Dendritic cell treated with granulocyte-macrophage colony-stimulating factor and Interleukin-4, amounts not matched to agents 40 ng/mL and 50 ng/mL, for 4 days (primary cell): Measurements from ENCODE around the gene CBX1.
A peak's percentile ranks its signal among the peaks of the same experiment; 100 is the strongest.

ENCODE experiments used
- H3K27ac Mint-ChIP-seq: one replicate; pipeline ENCODE4 v1.8.0; 2022; ENCODE audit warnings: mild to moderate bottlenecking, mixed read lengths
- H3K27me3 Mint-ChIP-seq: one replicate; pipeline ENCODE4 v1.8.0; 2022; ENCODE audit warnings: mild to moderate bottlenecking, mixed read lengths
- H3K36me3 Mint-ChIP-seq: one replicate; pipeline ENCODE4 v1.8.0; 2022; ENCODE audit warnings: low read depth, mixed read lengths
- H3K4me1 Mint-ChIP-seq: one replicate; pipeline ENCODE4 v1.8.0; 2022; ENCODE audit warnings: low read depth, mixed read lengths
- H3K4me3 Mint-ChIP-seq: one replicate; pipeline ENCODE4 v1.8.0; 2022; ENCODE audit warnings: mild to moderate bottlenecking, moderate library complexity, mixed read lengths
- H3K9me3 Mint-ChIP-seq: one replicate; pipeline ENCODE4 v1.8.0; 2022; ENCODE audit warnings: mixed read lengths
- intact Hi-C: fragments of 100-400 bp; cut with micrococcal nuclease; formaldehyde crosslinking; loops from one replicate; pipeline ENCODE4 v1.15.0; 2022

The CBX1 gene

DNA sequence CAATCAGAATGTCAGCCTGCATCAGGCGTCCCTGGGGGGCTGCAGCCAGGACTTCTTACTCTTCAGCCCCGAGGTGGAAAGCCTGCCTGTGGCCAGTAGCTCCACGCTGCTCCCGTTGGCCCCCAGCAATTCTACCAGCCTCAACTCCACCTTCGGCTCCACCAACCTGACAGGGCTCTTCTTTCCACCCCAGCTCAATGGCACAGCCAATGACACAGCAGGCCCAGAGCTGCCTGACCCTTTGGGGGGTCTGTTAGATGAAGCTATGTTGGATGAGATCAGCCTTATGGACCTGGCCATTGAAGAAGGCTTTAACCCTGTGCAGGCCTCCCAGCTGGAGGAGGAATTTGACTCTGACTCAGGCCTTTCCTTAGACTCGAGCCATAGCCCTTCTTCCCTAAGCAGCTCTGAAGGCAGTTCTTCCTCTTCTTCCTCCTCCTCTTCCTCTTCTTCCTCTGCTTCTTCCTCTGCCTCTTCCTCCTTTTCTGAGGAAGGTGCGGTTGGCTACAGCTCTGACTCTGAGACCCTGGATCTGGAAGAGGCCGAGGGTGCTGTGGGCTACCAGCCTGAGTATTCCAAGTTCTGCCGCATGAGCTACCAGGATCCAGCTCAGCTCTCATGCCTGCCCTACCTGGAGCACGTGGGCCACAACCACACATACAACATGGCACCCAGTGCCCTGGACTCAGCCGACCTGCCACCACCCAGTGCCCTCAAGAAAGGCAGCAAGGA lies 42.7 kb downstream of the CBX1 start:
- Mint-ChIP-seq H3K9me3 (no peaks in the 10 kb centered on the region), H3K36me3 (peaks cover 98% of the 10 kb centered on the region), H3K4me1 (peaks cover 66% of the 10 kb centered on the region), H3K27ac (peak overlapping the region; percentile 50), H3K27me3 (no peaks in the 10 kb centered on the region), H3K4me3 (no peak overlapping the region)
- intact Hi-C loops = no loop called here

DNA sequence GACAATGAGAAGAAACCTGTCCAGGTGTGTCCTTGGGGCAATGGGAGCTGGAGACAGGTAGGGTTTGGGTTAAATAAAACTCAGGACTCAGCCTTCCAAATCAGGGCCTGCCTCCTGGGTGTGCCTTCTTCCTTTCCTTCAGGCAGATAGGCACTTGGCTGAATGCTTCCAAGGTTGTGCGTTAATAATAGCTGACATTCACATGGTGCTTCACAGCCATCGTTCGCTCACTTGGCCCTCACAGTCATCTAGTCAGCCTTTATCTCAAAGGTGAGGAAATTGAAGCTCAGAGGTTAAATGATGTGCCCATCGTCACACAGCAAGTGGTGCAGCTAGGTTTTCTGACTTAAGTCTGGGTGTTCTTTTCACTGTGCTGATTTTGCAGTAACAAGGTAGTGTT lies 43.7 kb downstream of the CBX1 start:
- H3K4me1 Mint-ChIP-seq = peaks cover 76% of the 10 kb centered on the region
- H3K36me3 Mint-ChIP-seq = peaks cover 100% of the 10 kb centered on the region
- H3K4me3 Mint-ChIP-seq = no peak overlapping the region
- no peaks in the 10 kb centered on the region for H3K9me3 Mint-ChIP-seq
- no peak overlapping the region for H3K27ac Mint-ChIP-seq
- H3K27me3 Mint-ChIP-seq = no peaks in the 10 kb centered on the region
- intact Hi-C loops = no loop called here

DNA sequence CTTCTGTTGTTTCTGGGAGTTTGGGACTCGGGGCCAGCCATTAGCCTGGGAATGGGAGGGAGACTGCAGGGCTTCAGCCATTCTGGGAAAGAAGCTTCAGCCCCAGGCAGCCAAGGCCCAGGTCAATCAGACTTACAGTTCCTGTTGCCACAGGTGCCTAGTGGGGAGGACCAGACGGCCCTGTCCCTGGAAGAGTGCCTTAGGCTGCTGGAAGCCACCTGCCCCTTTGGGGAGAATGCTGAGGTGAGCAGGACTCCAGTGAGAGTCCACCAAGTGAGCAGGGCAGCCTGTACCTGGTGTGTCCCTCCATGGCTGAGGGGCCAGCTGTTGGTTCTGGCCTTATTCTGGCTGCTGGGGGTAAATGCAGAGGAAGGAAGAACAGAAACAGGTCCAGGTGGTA lies 44.4 kb downstream of the CBX1 start:
- Mint-ChIP-seq H3K27ac (no peak overlapping the region), H3K4me1 (peaks cover 83% of the 10 kb centered on the region), H3K9me3 (no peaks in the 10 kb centered on the region), H3K36me3 (peaks cover 100% of the 10 kb centered on the region), H3K27me3 (no peaks in the 10 kb centered on the region), H3K4me3 (no peak overlapping the region)
- intact Hi-C loops = no loop called here

GRCh38 chr17:48056246-48056745 lies 45.0 kb downstream of the CBX1 start:
- H3K36me3 Mint-ChIP-seq = peaks cover 100% of the 10 kb centered on the region
- H3K4me1 Mint-ChIP-seq = peaks cover 86% of the 10 kb centered on the region
- no peaks in the 10 kb centered on the region for H3K9me3 Mint-ChIP-seq

GRCh38 chr17:48055531-48056245 lies 45.6 kb downstream of the CBX1 start:
- intact Hi-C loops = no loop called here
- Mint-ChIP-seq H3K4me1 (peaks cover 90% of the 10 kb centered on the region), H3K27me3 (no peaks in the 10 kb centered on the region), H3K9me3 (no peaks in the 10 kb centered on the region), H3K4me3 (peak overlapping the region; percentile 32), H3K27ac (peak overlapping the region; percentile 35), H3K36me3 (peaks cover 100% of the 10 kb centered on the region)

More at GRCh38 chr17:48056246-48056745, 45.0 kb downstream of the CBX1 start:
- Mint-ChIP-seq H3K4me3 (no peak overlapping the region), H3K27me3 (no peaks in the 10 kb centered on the region), H3K27ac (peak overlapping the region; percentile 35)
- intact Hi-C loops = no loop called here

DNA sequence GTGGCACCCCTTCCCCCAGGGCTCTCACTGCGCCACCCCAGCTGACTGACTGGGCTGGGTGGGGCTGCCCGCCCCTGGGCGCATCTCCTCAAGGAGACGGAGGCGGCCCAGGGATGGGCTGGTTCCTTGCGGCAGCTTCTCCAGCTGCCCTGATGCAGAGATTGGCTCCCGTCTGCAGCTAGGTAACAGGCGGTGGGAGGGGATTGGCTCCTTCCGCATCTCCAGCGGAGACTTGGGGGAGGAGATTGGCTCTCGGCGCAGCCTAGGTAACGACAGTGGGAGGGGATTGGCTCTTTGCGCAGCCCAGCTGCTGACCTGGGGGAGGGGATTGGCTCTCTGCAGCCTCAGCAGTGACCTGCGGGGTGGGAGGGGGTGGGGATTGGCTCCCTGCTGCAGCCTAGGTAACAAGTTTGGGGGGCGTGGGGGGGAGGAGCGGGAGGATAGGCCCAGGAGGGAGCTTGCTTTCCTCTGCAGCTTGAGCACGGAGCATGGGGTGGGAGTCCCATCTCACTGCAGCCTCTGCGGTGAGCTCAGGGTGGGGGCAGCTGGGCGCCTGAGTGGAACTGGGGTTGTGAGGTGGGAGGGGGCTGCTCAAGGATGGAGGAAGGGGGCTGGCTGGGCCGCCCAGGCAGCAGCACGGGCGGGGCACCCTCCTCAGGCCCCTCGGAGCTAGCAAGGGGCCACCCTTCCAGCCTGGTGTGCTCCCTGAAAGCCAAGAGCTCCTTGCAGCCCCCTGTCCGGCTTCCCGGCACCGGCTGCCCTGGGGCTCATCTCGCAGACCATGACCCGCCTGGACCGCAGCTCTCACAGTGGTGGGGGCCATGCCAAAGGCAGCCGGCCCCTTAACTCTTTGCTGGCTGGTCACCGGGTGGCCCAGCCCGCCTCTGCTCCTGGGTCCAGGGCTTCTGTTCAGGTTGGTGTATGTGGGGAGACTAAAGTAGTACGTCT lies 46.8 kb downstream of the CBX1 start:
- intact Hi-C loops = no loop called here
- peaks cover 96% of the 10 kb centered on the region for H3K36me3 Mint-ChIP-seq
- H3K27me3 Mint-ChIP-seq = no peaks in the 10 kb centered on the region
- H3K4me1 Mint-ChIP-seq = peaks cover 92% of the 10 kb centered on the region
- no peak overlapping the region for H3K27ac Mint-ChIP-seq
- H3K9me3 Mint-ChIP-seq = no peaks in the 10 kb centered on the region
- no peak overlapping the region for H3K4me3 Mint-ChIP-seq

GRCh38 chr17:48053758-48054237 lies 47.5 kb downstream of the CBX1 start:
- H3K36me3 Mint-ChIP-seq = peaks cover 93% of the 10 kb centered on the region
- H3K4me1 Mint-ChIP-seq = peaks cover 86% of the 10 kb centered on the region
- H3K27me3 Mint-ChIP-seq = no peaks in the 10 kb centered on the region
- H3K27ac Mint-ChIP-seq = no peak overlapping the region
- H3K4me3 Mint-ChIP-seq = no peak overlapping the region
- H3K9me3 Mint-ChIP-seq = no peaks in the 10 kb centered on the region
- intact Hi-C loops = no loop called here

GRCh38 chr17:48052956-48053757 lies 48.1 kb downstream of the CBX1 start:
- H3K27me3 Mint-ChIP-seq = no peaks in the 10 kb centered on the region
- intact Hi-C loops = no loop called here
- H3K27ac Mint-ChIP-seq = peak overlapping the region; percentile 4
- H3K9me3 Mint-ChIP-seq = no peaks in the 10 kb centered on the region
- H3K4me1 Mint-ChIP-seq = peaks cover 80% of the 10 kb centered on the region
- no peak overlapping the region for H3K4me3 Mint-ChIP-seq
- H3K36me3 Mint-ChIP-seq = peaks cover 93% of the 10 kb centered on the region

DNA sequence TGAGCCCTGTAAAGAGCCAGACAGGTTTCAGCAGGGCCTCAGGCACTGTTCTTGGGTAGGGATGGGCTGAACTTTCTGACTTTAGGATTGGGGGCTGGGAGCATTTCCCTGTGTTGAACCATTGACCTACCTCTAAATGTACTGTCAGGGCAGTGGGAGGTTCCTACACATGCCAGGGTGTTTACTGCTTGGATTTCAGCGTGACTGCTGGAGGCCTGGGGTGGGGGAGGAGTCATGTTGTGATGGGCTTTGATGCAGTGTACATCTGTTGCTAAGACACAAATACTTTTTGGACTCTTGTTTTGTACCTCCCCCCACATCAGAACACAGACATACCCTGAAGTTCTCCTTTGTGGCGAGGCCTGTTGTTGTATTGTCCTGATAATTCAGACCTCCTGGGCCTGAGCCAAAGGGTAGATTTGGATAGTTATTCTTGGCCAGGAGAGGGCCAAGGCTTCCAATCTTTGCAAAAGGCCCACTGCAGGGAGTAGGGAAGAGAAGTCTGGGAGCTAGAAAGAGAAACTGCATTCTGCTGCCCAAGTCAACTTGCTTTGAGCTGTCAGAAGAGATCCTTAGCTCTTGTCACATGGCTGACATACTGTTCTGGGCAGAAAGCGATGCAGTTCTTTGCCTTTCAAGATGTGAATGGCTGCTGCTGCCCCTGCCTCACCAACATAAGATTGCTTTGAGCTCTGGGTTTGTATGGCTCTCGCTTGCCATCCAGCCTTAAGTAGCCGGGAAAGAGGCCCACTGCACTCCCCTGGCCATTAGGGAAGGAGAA lies 49.4 kb downstream of the CBX1 start:
- H3K27me3 Mint-ChIP-seq = no peaks in the 10 kb centered on the region
- H3K9me3 Mint-ChIP-seq = no peaks in the 10 kb centered on the region
- H3K4me1 Mint-ChIP-seq = peaks cover 83% of the 10 kb centered on the region
- peak overlapping the region; percentile 4 for H3K27ac Mint-ChIP-seq
- intact Hi-C loops = no loop called here
- peaks cover 90% of the 10 kb centered on the region for H3K36me3 Mint-ChIP-seq
- peak overlapping the region; percentile 33 for H3K4me3 Mint-ChIP-seq

DNA sequence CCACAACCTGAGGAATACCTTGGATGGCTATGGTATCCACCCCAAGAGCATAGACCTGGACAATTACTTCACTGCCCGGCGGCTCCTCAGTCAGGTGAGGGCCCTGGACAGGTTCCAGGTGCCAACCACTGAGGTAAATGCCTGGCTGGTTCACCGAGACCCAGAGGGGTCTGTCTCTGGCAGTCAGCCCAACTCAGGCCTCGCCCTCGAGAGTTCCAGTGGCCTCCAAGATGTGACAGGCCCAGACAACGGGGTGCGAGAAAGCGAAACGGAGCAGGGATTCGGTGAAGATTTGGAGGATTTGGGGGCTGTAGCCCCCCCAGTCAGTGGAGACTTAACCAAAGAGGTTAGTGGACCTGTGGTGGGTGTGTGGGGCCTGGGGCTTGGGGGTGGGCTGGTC lies 50.0 kb downstream of the CBX1 start:
- peaks cover 84% of the 10 kb centered on the region for H3K36me3 Mint-ChIP-seq
- no peaks in the 10 kb centered on the region for H3K27me3 Mint-ChIP-seq
- no peak overlapping the region for H3K27ac Mint-ChIP-seq
- H3K4me3 Mint-ChIP-seq = peak overlapping the region; percentile 33
- peaks cover 83% of the 10 kb centered on the region for H3K4me1 Mint-ChIP-seq
- intact Hi-C loops = no loop called here
- no peaks in the 10 kb centered on the region for H3K9me3 Mint-ChIP-seq

DNA sequence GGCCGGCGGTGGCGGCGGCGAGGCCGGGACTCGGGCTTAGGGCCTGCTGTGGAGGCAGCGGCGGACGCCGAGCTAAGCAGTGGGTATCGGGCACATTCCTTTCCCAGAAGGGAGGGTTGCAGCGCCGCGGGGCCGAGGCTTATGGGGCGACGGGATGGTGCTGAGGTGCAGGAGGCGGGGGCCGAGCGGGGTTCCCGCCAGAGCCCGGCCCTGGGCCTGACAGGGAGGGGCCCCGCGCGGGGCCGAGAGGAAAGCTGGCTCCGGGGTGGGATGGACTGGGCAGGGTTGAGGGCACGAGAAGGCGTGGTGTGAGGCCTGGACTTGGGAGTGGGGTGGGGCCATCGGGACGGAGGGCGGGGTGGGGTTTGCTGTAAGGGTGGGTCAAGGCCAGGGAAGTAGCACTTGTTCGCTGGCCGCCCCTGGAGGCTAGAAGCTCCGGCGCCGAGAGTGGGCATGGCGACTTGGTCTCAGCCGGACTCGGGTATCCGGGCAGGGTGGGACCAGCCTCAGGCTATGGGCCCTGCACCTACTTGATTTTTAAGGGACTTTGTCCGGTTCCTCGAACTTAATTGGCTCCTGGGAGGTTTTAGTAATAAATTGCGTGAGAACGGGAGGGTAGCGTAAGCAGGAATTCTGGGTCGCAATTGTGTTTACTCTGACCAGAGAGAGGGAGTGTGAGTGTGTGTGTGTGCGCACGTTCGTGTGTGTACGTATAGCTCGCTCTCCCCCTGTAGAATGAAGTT lies 52.7 kb downstream of the CBX1 start:
- no peaks in the 10 kb centered on the region for H3K27me3 Mint-ChIP-seq
- intact Hi-C loops = loop anchor here (1.0 to 2.0 kb wide), 2 partner anchors 23 to 58 kb away; partner anchors contain the start of gene SNX11
- no peaks in the 10 kb centered on the region for H3K9me3 Mint-ChIP-seq
- peaks cover 62% of the 10 kb centered on the region for H3K36me3 Mint-ChIP-seq
- H3K4me1 Mint-ChIP-seq = peaks cover 66% of the 10 kb centered on the region
- peak overlapping the region; percentile 85 for H3K4me3 Mint-ChIP-seq
- peak overlapping the region; percentile 95 for H3K27ac Mint-ChIP-seq
